Uterus (tissue), 2 donors: ENCODE measurements around the gene CARTPT.

ENCODE experiments used
- POLR2A ChIP-seq, 2 donors: fragments of 450-650 bp; IDR thresholded peaks; one replicate each; pipeline ENCODE4 v1.6.1; 2016; ENCODE audit warnings: antibody characterized with exemption in 2 of 2, mild to moderate bottlenecking in 1 of 2, moderate library complexity in 1 of 2
- TF ChIP-seq, protein P1 (sequence below), 4 experiments: fragments of 200-600 bp in 2 of 4; fragments of 450-650 bp in 2 of 4; sonication (generic) in 2 of 4; IDR thresholded peaks; one replicate each; pipeline ENCODE4 v1.5.1; 2016 to 2019; ENCODE audit warnings: antibody characterized with exemption in 4 of 4, mild to moderate bottlenecking in 2 of 4, moderate library complexity in 1 of 4

DNA sequence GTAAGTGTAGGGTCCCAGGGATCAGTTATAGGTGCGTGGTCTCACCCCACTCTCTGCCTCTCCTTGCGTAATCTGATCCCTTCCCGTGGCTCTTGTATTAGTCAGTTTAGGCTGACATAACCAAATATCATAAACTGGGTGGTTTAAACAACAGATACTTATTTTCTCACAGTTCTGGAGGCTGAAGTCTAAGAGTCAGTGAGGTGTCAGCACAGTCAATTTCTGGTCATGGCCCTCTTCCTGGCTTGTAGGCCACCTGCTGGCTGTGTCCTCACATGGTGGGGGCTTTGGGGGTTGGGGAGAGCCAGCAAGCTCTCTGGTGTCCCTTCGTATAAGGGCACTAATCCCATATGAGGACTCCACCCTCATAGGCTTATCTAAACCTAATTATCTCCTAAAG, 32.3 kb downstream of the CARTPT start:
- TF ChIP-seq, protein P1, sequence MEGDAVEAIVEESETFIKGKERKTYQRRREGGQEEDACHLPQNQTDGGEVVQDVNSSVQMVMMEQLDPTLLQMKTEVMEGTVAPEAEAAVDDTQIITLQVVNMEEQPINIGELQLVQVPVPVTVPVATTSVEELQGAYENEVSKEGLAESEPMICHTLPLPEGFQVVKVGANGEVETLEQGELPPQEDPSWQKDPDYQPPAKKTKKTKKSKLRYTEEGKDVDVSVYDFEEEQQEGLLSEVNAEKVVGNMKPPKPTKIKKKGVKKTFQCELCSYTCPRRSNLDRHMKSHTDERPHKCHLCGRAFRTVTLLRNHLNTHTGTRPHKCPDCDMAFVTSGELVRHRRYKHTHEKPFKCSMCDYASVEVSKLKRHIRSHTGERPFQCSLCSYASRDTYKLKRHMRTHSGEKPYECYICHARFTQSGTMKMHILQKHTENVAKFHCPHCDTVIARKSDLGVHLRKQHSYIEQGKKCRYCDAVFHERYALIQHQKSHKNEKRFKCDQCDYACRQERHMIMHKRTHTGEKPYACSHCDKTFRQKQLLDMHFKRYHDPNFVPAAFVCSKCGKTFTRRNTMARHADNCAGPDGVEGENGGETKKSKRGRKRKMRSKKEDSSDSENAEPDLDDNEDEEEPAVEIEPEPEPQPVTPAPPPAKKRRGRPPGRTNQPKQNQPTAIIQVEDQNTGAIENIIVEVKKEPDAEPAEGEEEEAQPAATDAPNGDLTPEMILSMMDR (IDR thresholded peaks at IDR 0.05) = no peak
- no peak for TF ChIP-seq POLR2A (IDR thresholded peaks at IDR 0.05)
